GM21723 (cell line): Measurements from ENCODE around the gene LRSAM1.

Experiments used
- ATAC-seq: cut with Tn5 transposase; IDR thresholded peaks from one replicate; pipeline ENCODE4 v1.9.1; 2021; ENCODE audit warnings: mild to moderate bottlenecking, moderate library complexity; ENCODE audit not compliant: unreplicated experiment

The LRSAM1 gene

GRCh38 chr9:127450830-127451607 lies at the start of gene LRSAM1, which contains the start of gene RPL12:
TSS of gene LRSAM1 (plus strand) at chr9:127451510. CDS start at chr9:127454528, 3,018 bp downstream.
TSS of gene RPL12 (minus strand) at chr9:127451406. CDS start at chr9:127451317, 89 bp downstream.
- ATAC-seq: peak; percentile 64

- ATAC-seq: no peak
Observed at GRCh38 chr9:127402401-127403090, 48.8 kb upstream of the LRSAM1 start.

GRCh38 chr9:127403507-127404192 lies 47.7 kb upstream of the LRSAM1 start:
- ATAC-seq: no peak

GRCh38 chr9:127404631-127405030 lies 46.7 kb upstream of the LRSAM1 start:
- ATAC-seq: no peak

- no peak for ATAC-seq
Observed at GRCh38 chr9:127405344-127406125, 45.8 kb upstream of the LRSAM1 start.

GRCh38 chr9:127406799-127407491 lies 44.4 kb upstream of the LRSAM1 start:
- ATAC-seq: no peak

- ATAC-seq: no peak
Observed at GRCh38 chr9:127407492-127407843, 43.8 kb upstream of the LRSAM1 start.

- no peak for ATAC-seq
Observed at GRCh38 chr9:127411122-127411521, 40.2 kb upstream of the LRSAM1 start.

- ATAC-seq: no peak
Observed at GRCh38 chr9:127415141-127415540, 36.2 kb upstream of the LRSAM1 start.

GRCh38 chr9:127415657-127416056 lies 35.7 kb upstream of the LRSAM1 start:
- ATAC-seq: no peak

GRCh38 chr9:127417131-127418036 lies 33.9 kb upstream of the LRSAM1 start:
- ATAC-seq: no peak

- no peak for ATAC-seq
Observed at GRCh38 chr9:127418037-127418471, 33.3 kb upstream of the LRSAM1 start.

GRCh38 chr9:127419348-127419747 lies 32.0 kb upstream of the LRSAM1 start:
- ATAC-seq: no peak

GRCh38 chr9:127421057-127421456 lies 30.3 kb upstream of the LRSAM1 start:
- no peak for ATAC-seq

- no peak for ATAC-seq
Observed at GRCh38 chr9:127422133-127422782, 29.1 kb upstream of the LRSAM1 start.

- no peak for ATAC-seq
Observed at GRCh38 chr9:127422787-127423186, 28.5 kb upstream of the LRSAM1 start.

GRCh38 chr9:127423476-127423933 lies 27.8 kb upstream of the LRSAM1 start:
- no peak for ATAC-seq

- peak; percentile 85 for ATAC-seq
Observed at GRCh38 chr9:127423934-127424675, 27.2 kb upstream of the LRSAM1 start, which contains the start of gene ZNF79. TSS of gene ZNF79 (plus strand) at chr9:127424382. CDS start at chr9:127424788, 406 bp downstream.
